ENCODE data around the gene KIR2DL4.
"Not testable (repeated sequence)": the region's sequence is repeated elsewhere in the genome, so short reads cannot be mapped to it uniquely, and the experiment has no call there.

DNA sequence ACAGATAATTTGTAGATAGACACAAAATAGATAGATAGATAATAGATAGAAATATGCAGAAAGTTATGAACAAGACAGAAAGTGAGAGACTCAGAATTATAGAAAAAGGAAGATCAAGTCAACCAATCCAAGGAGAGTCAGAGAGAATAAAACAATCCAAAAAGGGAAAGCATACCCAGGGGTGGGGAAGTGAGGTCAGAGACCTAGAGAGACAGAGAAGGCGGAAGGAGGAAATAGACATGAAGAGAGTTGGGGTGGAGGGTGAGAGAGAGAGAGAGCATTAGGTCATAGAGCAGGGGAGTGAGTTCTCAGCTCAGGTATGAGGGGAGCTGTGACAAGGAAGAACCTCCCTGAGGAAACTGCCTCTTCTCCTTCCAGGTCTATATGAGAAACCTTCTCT is 51.8 kb downstream of the KIR2DL4 start:
- TF ChIP-seq EZH2 (IDR thresholded peaks at IDR 0.05; ENCODE audit: borderline replicate concordance, low read length) = not testable (repeated sequence)
- TF ChIP-seq, protein P1, sequence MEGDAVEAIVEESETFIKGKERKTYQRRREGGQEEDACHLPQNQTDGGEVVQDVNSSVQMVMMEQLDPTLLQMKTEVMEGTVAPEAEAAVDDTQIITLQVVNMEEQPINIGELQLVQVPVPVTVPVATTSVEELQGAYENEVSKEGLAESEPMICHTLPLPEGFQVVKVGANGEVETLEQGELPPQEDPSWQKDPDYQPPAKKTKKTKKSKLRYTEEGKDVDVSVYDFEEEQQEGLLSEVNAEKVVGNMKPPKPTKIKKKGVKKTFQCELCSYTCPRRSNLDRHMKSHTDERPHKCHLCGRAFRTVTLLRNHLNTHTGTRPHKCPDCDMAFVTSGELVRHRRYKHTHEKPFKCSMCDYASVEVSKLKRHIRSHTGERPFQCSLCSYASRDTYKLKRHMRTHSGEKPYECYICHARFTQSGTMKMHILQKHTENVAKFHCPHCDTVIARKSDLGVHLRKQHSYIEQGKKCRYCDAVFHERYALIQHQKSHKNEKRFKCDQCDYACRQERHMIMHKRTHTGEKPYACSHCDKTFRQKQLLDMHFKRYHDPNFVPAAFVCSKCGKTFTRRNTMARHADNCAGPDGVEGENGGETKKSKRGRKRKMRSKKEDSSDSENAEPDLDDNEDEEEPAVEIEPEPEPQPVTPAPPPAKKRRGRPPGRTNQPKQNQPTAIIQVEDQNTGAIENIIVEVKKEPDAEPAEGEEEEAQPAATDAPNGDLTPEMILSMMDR (IDR thresholded peaks at IDR 0.05; ENCODE audit: low read length) = not testable (repeated sequence)
